Upper lobe of right lung (tissue), 1 donor: ENCODE results near the gene HIC1. TPM values are rescaled to one million over a fixed set of nuclear protein-coding genes. Genes with fewer than 3 reads are reported as not detected.

Experiments used
- ATAC-seq: fragments of 200-7000 bp; cut with Tn5 transposase; one replicate; pipeline ENCODE4 v1.9.1; 2020; ENCODE audit warnings: mild to moderate bottlenecking, moderate library complexity
- DNase-seq: peaks from one replicate; pipeline ENCODE4 v3.0.0-alpha.2; 2020
- H3K27ac ChIP-seq: fragments of 200-600 bp; one replicate; pipeline ENCODE4 v1.8.0; 2022
- H3K27me3 ChIP-seq: fragments of 200-600 bp; one replicate; pipeline ENCODE4 v1.8.0; 2022; ENCODE audit warnings: mild to moderate bottlenecking
- H3K36me3 ChIP-seq: fragments of 200-600 bp; one replicate; pipeline ENCODE4 v1.8.0; 2022
- H3K4me1 ChIP-seq: fragments of 200-600 bp; one replicate; pipeline ENCODE4 v1.8.0; 2022
- H3K4me3 ChIP-seq: fragments of 200-600 bp; one replicate; pipeline ENCODE4 v1.8.0; 2022; ENCODE audit warnings: mild to moderate bottlenecking
- H3K9me3 ChIP-seq: fragments of 200-600 bp; one replicate; pipeline ENCODE4 v1.8.0; 2022
- CTCF ChIP-seq: fragments of 200-600 bp; IDR thresholded peaks from one replicate; pipeline ENCODE4 v1.8.0; 2022; ENCODE audit warnings: antibody characterized with exemption
- intact Hi-C: fragments of 100-400 bp; cut with DNase I; formaldehyde crosslinking; loops from one replicate; pipeline ENCODE4 v1.11.0; 2022
- total RNA-seq: library from RNA; stranded (reverse); fragmentation: NEBNext Ultra II Directional; extraction: Animal tissue kit (Norgen Biotek cat#: 25700); gene quantifications from one replicate; pipeline ENCODE4 v1.2.1, GENCODE V29; 2021
- donor health status: DM: no; HTN: yes; CAD: no; lungs with severe emphysema.

Gene HIC1
- total RNA-seq, 1 donor from 2014 or later = 20.8 TPM

GRCh38 chr17:2044263-2044894, 10.5 kb upstream of the HIC1 start:
- Histone ChIP-seq H3K9me3 (no peaks in the 10 kb centered on the region), H3K4me3 (no peak overlapping the region), H3K36me3 (peaks cover 26% of the 10 kb centered on the region), H3K27me3 (no peaks in the 10 kb centered on the region), H3K4me1 (peaks cover 21% of the 10 kb centered on the region), H3K27ac (no peak overlapping the region)
- TF ChIP-seq CTCF = no peak
- no peak for ATAC-seq
- no peak for DNase-seq
- intact Hi-C loops = no loop called here

- no peak for ATAC-seq
- Histone ChIP-seq H3K4me3 (no peak overlapping the region), H3K4me1 (peaks cover 24% of the 10 kb centered on the region), H3K27me3 (peaks cover 5% of the 10 kb centered on the region), H3K27ac (no peak overlapping the region), H3K36me3 (peaks cover 17% of the 10 kb centered on the region), H3K9me3 (no peaks in the 10 kb centered on the region)
- no peak for TF ChIP-seq CTCF
- intact Hi-C loops = no loop called here
- no peak for DNase-seq
These were observed 7.3 kb upstream of the HIC1 start for GRCh38 chr17:2047590-2047989.

- Histone ChIP-seq H3K9me3 (no peaks in the 10 kb centered on the region), H3K4me1 (peaks cover 26% of the 10 kb centered on the region), H3K27me3 (peaks cover 5% of the 10 kb centered on the region), H3K4me3 (peak overlapping the region; percentile 72), H3K27ac (no peak overlapping the region), H3K36me3 (peaks cover 7% of the 10 kb centered on the region)
- intact Hi-C loops = no loop called here
- TF ChIP-seq CTCF = no peak
- ATAC-seq = no peak
- no peak for DNase-seq
These were observed 6.1 kb upstream of the HIC1 start for GRCh38 chr17:2048805-2049204.

DNA sequence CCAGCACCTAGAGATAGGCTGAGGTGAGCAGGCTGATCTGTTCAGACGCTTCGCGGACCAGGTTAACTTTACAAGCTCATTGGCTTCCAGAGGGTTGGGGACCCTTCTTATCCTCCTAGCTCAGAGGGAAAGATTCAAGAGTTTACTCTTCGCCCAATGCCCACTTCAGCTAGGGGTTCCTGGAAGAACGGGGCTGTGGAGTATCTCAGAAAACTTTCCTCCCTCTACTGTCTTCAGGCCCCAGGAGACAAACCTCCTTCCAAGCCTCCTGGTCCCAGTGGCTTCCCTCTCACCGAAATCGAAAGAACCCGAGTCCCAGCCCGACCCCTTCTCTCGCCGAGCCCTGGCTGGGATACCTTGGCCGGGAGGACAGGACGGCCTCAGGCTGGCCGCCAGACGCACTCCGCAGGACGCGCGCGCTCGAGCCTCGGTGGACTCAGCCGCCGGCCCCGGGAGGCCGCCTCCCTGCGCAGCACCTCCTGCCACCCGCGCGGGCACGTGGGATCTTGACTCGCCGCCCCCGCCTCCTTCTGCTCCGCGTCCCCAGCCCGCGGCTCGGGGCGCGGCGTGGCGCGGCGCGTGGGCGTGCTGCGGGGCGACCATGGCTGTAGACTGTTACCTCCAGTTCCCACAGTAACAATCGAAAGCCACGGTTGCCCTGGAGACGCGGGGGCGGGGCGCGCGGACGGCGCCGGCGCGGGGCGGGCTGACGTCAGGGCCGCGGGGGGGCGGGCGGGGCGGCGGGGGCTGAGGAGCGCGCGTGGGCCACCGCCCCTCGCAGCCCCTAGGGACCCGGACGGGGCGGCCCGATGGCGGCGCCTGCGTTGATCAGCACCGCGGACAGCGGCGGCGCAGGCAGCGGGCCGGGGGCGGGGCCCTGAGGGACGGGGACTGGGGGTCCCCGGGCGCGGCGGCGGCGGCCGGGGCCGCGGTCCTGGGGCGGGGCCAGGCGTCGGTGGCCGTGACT, 5.3 kb upstream of the HIC1 start:
- Histone ChIP-seq H3K9me3 (no peaks in the 10 kb centered on the region), H3K4me1 (peaks cover 31% of the 10 kb centered on the region), H3K27ac (peak overlapping the region; percentile 74), H3K4me3 (peak overlapping the region; percentile 72), H3K27me3 (peaks cover 5% of the 10 kb centered on the region), H3K36me3 (no peaks in the 10 kb centered on the region)
- intact Hi-C loops = no loop called here
- no peak for TF ChIP-seq CTCF
- DNase-seq (peak; percentile 94), ATAC-seq (peak; percentile 74)

DNA sequence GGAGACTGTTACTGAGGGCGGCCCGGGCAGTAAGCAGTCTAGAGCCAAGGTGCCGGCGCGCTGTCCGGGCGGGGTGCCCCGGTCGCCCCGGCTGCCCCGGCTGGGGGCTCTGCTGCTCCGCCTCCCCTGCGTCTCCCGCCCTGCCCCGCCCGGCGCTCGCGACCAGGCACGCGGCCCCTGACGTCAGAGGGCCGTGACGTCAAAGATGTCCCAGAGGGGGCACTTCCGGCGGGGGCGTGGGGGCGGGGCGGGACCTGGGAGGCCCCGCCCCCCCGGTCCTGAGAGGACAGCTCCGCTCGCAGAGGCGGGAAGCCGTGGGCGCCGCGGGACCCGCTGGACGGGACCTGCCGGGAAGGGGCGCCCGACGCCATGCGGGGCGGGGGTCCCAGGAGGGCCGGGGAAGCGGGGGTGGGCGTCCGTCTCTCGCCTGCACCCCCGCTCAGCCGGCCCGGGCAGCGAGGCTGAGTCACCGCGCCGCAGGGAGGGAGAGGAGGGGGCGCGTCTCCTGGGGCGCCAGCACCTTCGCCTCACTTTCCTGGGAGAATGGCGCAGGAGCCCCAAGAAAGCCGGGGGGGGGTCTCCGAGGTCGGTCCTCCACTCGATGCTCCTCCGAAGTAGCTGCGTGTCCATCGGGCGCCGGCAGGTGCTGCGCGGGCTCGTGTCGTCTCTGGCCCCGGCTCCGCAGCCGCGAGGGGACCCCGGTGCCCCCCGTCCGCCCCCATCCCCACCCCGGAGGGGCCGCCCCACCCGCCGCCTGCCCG, 4.4 kb upstream of the HIC1 start:
- Histone ChIP-seq H3K27me3 (peaks cover 5% of the 10 kb centered on the region), H3K36me3 (no peaks in the 10 kb centered on the region), H3K9me3 (no peaks in the 10 kb centered on the region), H3K27ac (no peak overlapping the region), H3K4me1 (peaks cover 32% of the 10 kb centered on the region), H3K4me3 (peak overlapping the region; percentile 55)
- DNase-seq (peak; percentile 87), ATAC-seq (peak; percentile 57)
- TF ChIP-seq CTCF = no peak
- intact Hi-C loops = no loop called here
